Smooth muscle cell (in vitro differentiated cells): ENCODE measurements around the gene SNTG2. TPM values are rescaled to one million over a fixed set of nuclear protein-coding genes. Genes with fewer than 3 reads are reported as not detected.

Experiments used
- DNase-seq: peaks from one replicate; lab custom pipeline; 2025; ENCODE audit not compliant: unreplicated experiment; lab: John Stamatoyannopoulos, UW
- H2AFZ ChIP-seq: fragments of 200-600 bp; sonication (generic); 2 replicates; pipeline ENCODE4 v1.6.0; 2016; ENCODE audit warnings: antibody characterized with exemption, low read depth, mild to moderate bottlenecking
- H3F3A ChIP-seq: fragments of 200-600 bp; sonication (generic); 2 replicates; pipeline ENCODE4 v1.6.0; 2017; ENCODE audit warnings: antibody characterized with exemption, low read depth
- H3K27ac ChIP-seq: fragments of 200-600 bp; sonication (generic); 2 replicates; pipeline ENCODE4 v1.5.1; 2016; ENCODE audit warnings: low read depth, mild to moderate bottlenecking
- H3K27me3 ChIP-seq: fragments of 200-600 bp; sonication (generic); 2 replicates; pipeline ENCODE4 v1.6.1; 2016; ENCODE audit warnings: low read depth, mild to moderate bottlenecking
- H3K36me3 ChIP-seq: fragments of 200-600 bp; sonication (generic); 2 replicates; pipeline ENCODE4 v1.5.1; 2016; ENCODE audit warnings: low read depth
- H3K4me1 ChIP-seq: fragments of 200-600 bp; sonication (generic); 2 replicates; pipeline ENCODE4 v1.5.1; 2016; ENCODE audit warnings: low read depth
- H3K4me2 ChIP-seq: fragments of 200-600 bp; sonication (generic); 2 replicates; pipeline ENCODE4 v1.6.0; 2016; ENCODE audit warnings: mild to moderate bottlenecking
- H3K4me3 ChIP-seq: fragments of 200-600 bp; sonication (generic); 2 replicates; pipeline ENCODE4 v1.5.1; 2016; ENCODE audit warnings: mild to moderate bottlenecking
- H3K79me2 ChIP-seq: fragments of 200-600 bp; sonication (generic); 2 replicates; pipeline ENCODE4 v1.6.0; 2016; ENCODE audit warnings: low read depth, mild to moderate bottlenecking
- H3K9ac ChIP-seq: fragments of 200-600 bp; sonication (generic); 2 replicates; pipeline ENCODE4 v1.6.0; 2016; ENCODE audit warnings: low read depth
- H3K9me3 ChIP-seq: fragments of 200-600 bp; sonication (generic); replicated peaks from 2 replicates; pipeline ENCODE4 v1.5.1; 2016; ENCODE audit warnings: low read depth
- H4K20me1 ChIP-seq: fragments of 200-600 bp; sonication (generic); 2 replicates; pipeline ENCODE4 v1.6.0; 2016; ENCODE audit warnings: low read depth
- CTCF ChIP-seq: fragments of 200-600 bp; sonication (generic); IDR thresholded peaks from 2 replicates; pipeline ENCODE4 v1.5.1; 2017; ENCODE audit warnings: borderline replicate concordance, mild to moderate bottlenecking, antibody characterized with exemption; ENCODE audit not compliant: insufficient read depth, poor library complexity, severe bottlenecking
- WGBS: methylation state at CpG from one replicate; pipeline ENCODE4 v1.1.7; 2016; ENCODE audit warnings: low lambda C conversion rate; 5-methylcytosine and 5-hydroxymethylcytosine counted together
- polyA plus RNA-seq: library from polyadenylated mRNA; unstranded; fragments of >200 nt; fragmentation: Nextera tagmentation; extraction: Ambion mirVana; gene quantifications from 2 replicates; pipeline ENCODE4 v1.2.1, GENCODE V29; 2016
- total RNA-seq: library from RNA; depleted of rRNA; stranded (reverse); fragments of >200 nt; gene quantifications from 2 replicates; pipeline ENCODE4 v1.2.3, GENCODE V29; 2014

SNTG2 gene
- total and polyA plus RNA-seq, 2 experiments from 2014 or later: 0.56 TPM; not detected in 1

GRCh38 chr2:1010415-1010930 lies 59.8 kb downstream of the SNTG2 start:
- Histone ChIP-seq H4K20me1 (no peaks in the 10 kb centered on the region), H3K9me3 (no peaks in the 10 kb centered on the region), H3K4me3 (no peak overlapping the region), H3K27ac (no peak overlapping the region), H3K4me2 (no peak overlapping the region), H3K79me2 (no peaks in the 10 kb centered on the region), H3K9ac (no peak overlapping the region), H3K27me3 (peaks cover 4% of the 10 kb centered on the region), H2AFZ (no peak overlapping the region), H3F3A (no peaks in the 10 kb centered on the region), H3K4me1 (no peaks in the 10 kb centered on the region), H3K36me3 (no peaks in the 10 kb centered on the region)
- DNase-seq: no peak
- TF ChIP-seq CTCF: no peak
- 64% methylated on average over 7 of the region's 7 CpGs for WGBS

- no peak overlapping the region for H3K4me3 ChIP-seq
- TF ChIP-seq CTCF: no peak
- no peak overlapping the region for H3K9ac ChIP-seq
- no peaks in the 10 kb centered on the region for H3K79me2 ChIP-seq
- H4K20me1 ChIP-seq: no peaks in the 10 kb centered on the region
- H3K9me3 ChIP-seq: no peaks in the 10 kb centered on the region
- WGBS: 76% methylated on average over 5 of the region's 5 CpGs
- no peak overlapping the region for H3K4me2 ChIP-seq
- H3K4me1 ChIP-seq: no peaks in the 10 kb centered on the region
- no peaks in the 10 kb centered on the region for H3K36me3 ChIP-seq
- H3F3A ChIP-seq: no peaks in the 10 kb centered on the region
- H2AFZ ChIP-seq: no peak overlapping the region
- peaks cover 4% of the 10 kb centered on the region for H3K27me3 ChIP-seq
- no peak for DNase-seq
- H3K27ac ChIP-seq: no peak overlapping the region
Measured at GRCh38 chr2:1011006-1011405, 60.4 kb downstream of the SNTG2 start.

GRCh38 chr2:1011985-1012384 lies 61.3 kb downstream of the SNTG2 start:
- Histone ChIP-seq H3K9me3 (no peaks in the 10 kb centered on the region), H3K4me1 (no peaks in the 10 kb centered on the region), H3K27me3 (peaks cover 4% of the 10 kb centered on the region), H3K4me2 (no peak overlapping the region), H3K36me3 (no peaks in the 10 kb centered on the region), H3K27ac (no peak overlapping the region), H3K4me3 (no peak overlapping the region), H2AFZ (no peak overlapping the region), H3K9ac (no peak overlapping the region), H4K20me1 (no peaks in the 10 kb centered on the region), H3F3A (no peaks in the 10 kb centered on the region), H3K79me2 (no peaks in the 10 kb centered on the region)
- no peak for TF ChIP-seq CTCF
- 90% methylated on average over 7 of the region's 7 CpGs for WGBS
- DNase-seq: no peak

- Histone ChIP-seq H4K20me1 (no peaks in the 10 kb centered on the region), H3K9me3 (no peaks in the 10 kb centered on the region), H2AFZ (no peak overlapping the region), H3K36me3 (no peaks in the 10 kb centered on the region), H3K4me1 (no peaks in the 10 kb centered on the region), H3K9ac (no peak overlapping the region), H3K27ac (no peak overlapping the region), H3K79me2 (no peaks in the 10 kb centered on the region), H3K4me3 (no peak overlapping the region), H3F3A (no peaks in the 10 kb centered on the region), H3K4me2 (no peak overlapping the region), H3K27me3 (peaks cover 4% of the 10 kb centered on the region)
- 89% methylated on average over 8 of the region's 12 CpGs for WGBS
- no peak for DNase-seq
- no peak for TF ChIP-seq CTCF
Measured at GRCh38 chr2:1014802-1015201, 64.2 kb downstream of the SNTG2 start.
